ENCODE data around the gene LNPEP.

LNPEP gene

GRCh38 chr5:96945144-96945897 is 9.4 kb downstream of the LNPEP start:
- no peak for TF ChIP-seq EZH2phosphoT487 (conservative IDR thresholded peaks at IDR 0.05; ENCODE audit: low read length)
- TF ChIP-seq CTCF (IDR thresholded peaks at IDR 0.05; ENCODE audit: insufficient read depth, low read length, poor library complexity, severe bottlenecking): no peak
- Histone ChIP-seq H4K20me1 (ENCODE audit: low read depth, low read length) (peaks cover 13% of the 10 kb centered on the region; the same call in 1 of the 2 replicates), H3F3A (ENCODE audit: insufficient read depth) (peaks cover 30% of the 10 kb centered on the region; the same call in 1 of the 2 replicates), H3K27ac (ENCODE audit: low read depth, low read length) (no peak overlapping the region), H3K79me2 (ENCODE audit: insufficient read depth, low read length) (peaks cover 97% of the 10 kb centered on the region), H3K9me3 (ENCODE audit: insufficient read depth, low read length) (no peaks in the 10 kb centered on the region), H3K27me3 (ENCODE audit: low read length) (no peaks in the 10 kb centered on the region), H3K36me3 (ENCODE audit: low read length) (peaks cover 5% of the 10 kb centered on the region; the same call in 1 of the 2 replicates), H3K9ac (ENCODE audit: low read length) (no peak overlapping the region), H2AFZ (ENCODE audit: low read depth, low read length, severe bottlenecking) (no peak overlapping the region), H3K9me2 (replicated peaks; ENCODE audit: insufficient read depth, low read length) (no peaks in the 10 kb centered on the region), H3K4me3 (ENCODE audit: insufficient read depth, low read length, poor library complexity, severe bottlenecking) (no peak overlapping the region), H3K4me2 (ENCODE audit: low read depth, low read length, poor library complexity, severe bottlenecking) (no peak overlapping the region)

DNA sequence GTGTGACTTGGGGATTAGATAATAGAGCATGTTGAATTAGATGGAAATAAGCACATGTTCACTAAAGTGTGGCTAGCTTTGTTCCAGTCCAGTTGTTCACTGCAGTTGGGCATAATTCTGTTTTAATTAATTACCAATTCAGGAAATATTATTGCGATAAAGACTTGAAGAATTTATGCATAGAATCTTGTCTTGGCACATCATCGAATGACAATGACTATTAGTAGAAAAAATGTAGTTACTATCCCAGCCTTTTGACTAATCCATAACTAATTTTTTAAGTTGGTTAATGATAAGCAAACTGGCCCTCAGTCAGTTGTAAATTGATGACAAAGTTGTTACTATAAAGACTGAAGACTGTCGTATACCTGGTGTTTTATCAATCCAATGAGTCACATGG is 10.5 kb downstream of the LNPEP start:
- peaks cover 5% of the 10 kb centered on the region; the same call in 1 of the 2 replicates for H3K36me3 ChIP-seq (ENCODE audit: low read length)
- no peaks in the 10 kb centered on the region for H3K27me3 ChIP-seq (ENCODE audit: low read length)
- no peaks in the 10 kb centered on the region for H3K9me3 ChIP-seq (ENCODE audit: insufficient read depth, low read length)
- TF ChIP-seq EZH2phosphoT487 (conservative IDR thresholded peaks at IDR 0.05; ENCODE audit: low read length) (no peak), CTCF (IDR thresholded peaks at IDR 0.05; ENCODE audit: insufficient read depth, low read length, poor library complexity, severe bottlenecking) (no peak)
- no peak overlapping the region for H2AFZ ChIP-seq (ENCODE audit: low read depth, low read length, severe bottlenecking)
- H3K27ac ChIP-seq (ENCODE audit: low read depth, low read length): no peak overlapping the region
- H3F3A ChIP-seq (ENCODE audit: insufficient read depth): peaks cover 33% of the 10 kb centered on the region; the same call in 1 of the 2 replicates
- peak overlapping the region; percentile 6 for H3K4me2 ChIP-seq (ENCODE audit: low read depth, low read length, poor library complexity, severe bottlenecking)
- no peaks in the 10 kb centered on the region for H3K9me2 ChIP-seq (replicated peaks; ENCODE audit: insufficient read depth, low read length)
- H3K9ac ChIP-seq (ENCODE audit: low read length): no peak overlapping the region
- H3K4me3 ChIP-seq (ENCODE audit: insufficient read depth, low read length, poor library complexity, severe bottlenecking): no peak overlapping the region
- peaks cover 97% of the 10 kb centered on the region for H3K79me2 ChIP-seq (ENCODE audit: insufficient read depth, low read length)
- peaks cover 13% of the 10 kb centered on the region; the same call in 1 of the 2 replicates for H4K20me1 ChIP-seq (ENCODE audit: low read depth, low read length)

DNA sequence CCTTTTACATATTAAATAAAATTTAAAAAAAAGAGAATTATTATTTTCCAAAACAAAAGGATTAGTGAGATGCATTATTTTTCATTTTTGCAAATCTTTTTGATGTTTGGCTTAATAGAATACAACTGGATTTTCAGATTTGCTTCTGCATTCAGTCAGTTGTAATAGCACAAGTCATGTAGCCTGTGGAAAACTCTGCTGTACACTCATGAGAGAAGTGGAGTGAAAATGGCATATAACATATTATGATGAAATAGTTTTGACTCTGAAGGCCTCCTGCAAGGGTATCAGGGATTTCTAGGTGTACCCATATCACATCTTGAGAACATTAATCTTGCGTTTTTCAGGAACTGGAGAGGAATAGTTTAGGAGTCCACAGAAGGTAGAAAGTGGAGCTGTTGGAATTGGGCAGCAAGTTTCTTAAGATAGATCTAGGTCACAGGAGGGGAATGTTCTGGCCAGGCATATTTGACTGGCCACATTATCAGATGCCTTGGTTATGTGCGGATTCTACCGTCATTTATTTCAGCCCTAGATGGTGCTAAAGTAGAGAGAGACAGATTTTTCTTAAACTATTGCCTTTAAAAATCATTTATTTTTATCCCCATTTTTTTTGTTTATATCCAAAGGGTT is 16.4 kb downstream of the LNPEP start:
- Histone ChIP-seq H3K9ac (ENCODE audit: low read length) (no peak overlapping the region), H2AFZ (ENCODE audit: low read depth, low read length, severe bottlenecking) (no peak overlapping the region), H3K4me3 (ENCODE audit: insufficient read depth, low read length, poor library complexity, severe bottlenecking) (no peak overlapping the region), H3K9me3 (ENCODE audit: insufficient read depth, low read length) (no peaks in the 10 kb centered on the region), H3K9me2 (replicated peaks; ENCODE audit: insufficient read depth, low read length) (no peaks in the 10 kb centered on the region), H3K4me2 (ENCODE audit: low read depth, low read length, poor library complexity, severe bottlenecking) (peak overlapping the region; percentile 28), H3K27me3 (ENCODE audit: low read length) (no peaks in the 10 kb centered on the region), H3K27ac (ENCODE audit: low read depth, low read length) (peak overlapping the region; percentile 52; the same call in 1 of the 2 replicates), H3F3A (ENCODE audit: insufficient read depth) (peaks cover 45% of the 10 kb centered on the region), H3K79me2 (ENCODE audit: insufficient read depth, low read length) (peaks cover 96% of the 10 kb centered on the region), H4K20me1 (ENCODE audit: low read depth, low read length) (0 out of 2 replicates have a peak, but pooled peaks cover 10% of the 10 kb centered on the region), H3K36me3 (ENCODE audit: low read length) (peaks cover 8% of the 10 kb centered on the region)
- no peak for TF ChIP-seq CTCF (IDR thresholded peaks at IDR 0.05; ENCODE audit: insufficient read depth, low read length, poor library complexity, severe bottlenecking)
- no peak for TF ChIP-seq EZH2phosphoT487 (conservative IDR thresholded peaks at IDR 0.05; ENCODE audit: low read length)

Data from SU-DHL-6 (cell line).